Fibroblast of villous mesenchyme (primary cell): ENCODE data around the gene CHRNB2. TPM values are rescaled to one million over a fixed set of nuclear protein-coding genes. Genes with fewer than 3 reads are reported as not detected.

Experiments used
- DNase-seq: peaks from one replicate; pipeline ENCODE4 v3.0.0-alpha.2; 2010; ENCODE audit warnings: low read depth
- H3K4me3 ChIP-seq: 2 replicates; pipeline ENCODE4 v1.5.1; 2011; ENCODE audit warnings: low read depth, mild to moderate bottlenecking, low read length
- total RNA-seq: library from RNA; depleted of rRNA; stranded (reverse); fragments of >200 nt; gene quantifications from 2 replicates; pipeline ENCODE4 v1.2.3, GENCODE V29; 2012
- TF ChIP-seq, protein P1 (sequence below): IDR thresholded peaks from 2 replicates; pipeline ENCODE4 v1.5.1; 2012; ENCODE audit warnings: low read depth, mild to moderate bottlenecking, low read length; ENCODE audit not compliant: insufficient read depth

CHRNB2 gene
- total RNA-seq, 1 donor, result not detected

DNA sequence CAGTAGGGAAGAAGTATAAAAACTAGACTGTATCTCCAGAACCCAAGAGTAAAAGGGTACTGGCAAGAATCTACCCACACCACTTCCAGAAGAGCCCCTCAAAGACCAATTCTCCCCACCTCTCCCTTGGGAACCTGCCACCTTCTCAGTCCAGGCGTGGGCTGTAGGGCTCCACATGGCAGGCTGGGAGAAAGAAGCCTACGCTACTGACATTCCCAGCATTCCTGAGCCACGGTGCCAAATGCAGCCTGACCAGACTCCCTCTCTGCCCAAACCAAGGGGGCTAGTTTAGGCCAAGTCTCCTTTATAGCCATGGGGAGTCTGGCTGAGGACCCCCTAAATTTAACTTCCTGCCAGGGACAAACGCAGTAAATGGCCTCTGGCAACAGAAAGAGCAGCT, 11.2 kb upstream of the CHRNB2 start:
- TF ChIP-seq, protein P1, sequence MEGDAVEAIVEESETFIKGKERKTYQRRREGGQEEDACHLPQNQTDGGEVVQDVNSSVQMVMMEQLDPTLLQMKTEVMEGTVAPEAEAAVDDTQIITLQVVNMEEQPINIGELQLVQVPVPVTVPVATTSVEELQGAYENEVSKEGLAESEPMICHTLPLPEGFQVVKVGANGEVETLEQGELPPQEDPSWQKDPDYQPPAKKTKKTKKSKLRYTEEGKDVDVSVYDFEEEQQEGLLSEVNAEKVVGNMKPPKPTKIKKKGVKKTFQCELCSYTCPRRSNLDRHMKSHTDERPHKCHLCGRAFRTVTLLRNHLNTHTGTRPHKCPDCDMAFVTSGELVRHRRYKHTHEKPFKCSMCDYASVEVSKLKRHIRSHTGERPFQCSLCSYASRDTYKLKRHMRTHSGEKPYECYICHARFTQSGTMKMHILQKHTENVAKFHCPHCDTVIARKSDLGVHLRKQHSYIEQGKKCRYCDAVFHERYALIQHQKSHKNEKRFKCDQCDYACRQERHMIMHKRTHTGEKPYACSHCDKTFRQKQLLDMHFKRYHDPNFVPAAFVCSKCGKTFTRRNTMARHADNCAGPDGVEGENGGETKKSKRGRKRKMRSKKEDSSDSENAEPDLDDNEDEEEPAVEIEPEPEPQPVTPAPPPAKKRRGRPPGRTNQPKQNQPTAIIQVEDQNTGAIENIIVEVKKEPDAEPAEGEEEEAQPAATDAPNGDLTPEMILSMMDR, result no peak
- no peak for DNase-seq
- peak overlapping the region; percentile 74 for H3K4me3 ChIP-seq

GRCh38 chr1:154557248-154557938, 10.2 kb upstream of the CHRNB2 start:
- TF ChIP-seq, protein P1, result no peak
- DNase-seq, result no peak
- peak overlapping the region; percentile 74 for H3K4me3 ChIP-seq

DNA sequence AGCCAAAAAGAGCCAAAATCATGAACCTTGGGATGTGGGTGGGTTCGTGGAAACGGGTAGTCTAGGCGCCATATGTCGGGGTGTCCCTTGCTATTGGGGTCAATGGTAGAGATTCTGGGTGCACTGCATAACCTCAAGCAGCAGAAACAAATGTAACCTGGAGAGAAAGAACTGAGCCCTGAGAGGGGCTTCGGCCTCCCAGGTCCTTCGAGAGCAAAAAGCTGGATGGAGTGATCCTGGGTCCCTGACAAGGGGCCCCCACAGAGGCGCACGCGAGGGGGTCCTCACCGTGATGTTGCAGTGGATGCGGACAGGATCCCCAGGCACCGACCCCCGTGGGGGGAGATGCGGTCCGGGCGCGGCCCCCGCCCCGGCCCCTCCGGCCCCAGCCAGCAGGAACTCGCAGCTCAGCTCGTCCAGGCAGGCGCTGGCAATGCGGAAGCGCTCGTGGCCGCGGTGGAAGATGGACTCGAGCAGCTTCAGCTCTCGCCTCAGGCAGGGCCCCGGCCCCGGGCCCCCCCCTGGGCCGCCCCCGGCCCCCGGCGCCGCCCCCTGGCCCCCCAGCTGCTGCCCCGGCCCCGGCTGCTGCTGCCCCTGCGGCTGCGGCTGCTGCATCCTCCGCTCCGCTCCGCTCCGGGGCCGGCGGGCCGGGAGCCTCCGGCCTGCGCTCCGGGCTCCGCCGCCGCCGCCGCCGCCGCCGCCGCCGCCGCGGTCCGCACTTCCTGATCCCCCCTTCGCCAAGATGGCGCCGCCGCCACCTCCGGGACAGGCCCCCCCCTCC, 9.4 kb upstream of the CHRNB2 start, which contains the start of gene UBE2Q1:
Gene UBE2Q1 (minus strand): TSS at position 724 of the 781 bp plus-strand sequence. CDS start 109 bp downstream, at position 615.
- peak within 1 kb of the TSS; percentile 74 for H3K4me3 ChIP-seq
- TF ChIP-seq, protein P1, result no peak
- peak; percentile 39 for DNase-seq

DNA sequence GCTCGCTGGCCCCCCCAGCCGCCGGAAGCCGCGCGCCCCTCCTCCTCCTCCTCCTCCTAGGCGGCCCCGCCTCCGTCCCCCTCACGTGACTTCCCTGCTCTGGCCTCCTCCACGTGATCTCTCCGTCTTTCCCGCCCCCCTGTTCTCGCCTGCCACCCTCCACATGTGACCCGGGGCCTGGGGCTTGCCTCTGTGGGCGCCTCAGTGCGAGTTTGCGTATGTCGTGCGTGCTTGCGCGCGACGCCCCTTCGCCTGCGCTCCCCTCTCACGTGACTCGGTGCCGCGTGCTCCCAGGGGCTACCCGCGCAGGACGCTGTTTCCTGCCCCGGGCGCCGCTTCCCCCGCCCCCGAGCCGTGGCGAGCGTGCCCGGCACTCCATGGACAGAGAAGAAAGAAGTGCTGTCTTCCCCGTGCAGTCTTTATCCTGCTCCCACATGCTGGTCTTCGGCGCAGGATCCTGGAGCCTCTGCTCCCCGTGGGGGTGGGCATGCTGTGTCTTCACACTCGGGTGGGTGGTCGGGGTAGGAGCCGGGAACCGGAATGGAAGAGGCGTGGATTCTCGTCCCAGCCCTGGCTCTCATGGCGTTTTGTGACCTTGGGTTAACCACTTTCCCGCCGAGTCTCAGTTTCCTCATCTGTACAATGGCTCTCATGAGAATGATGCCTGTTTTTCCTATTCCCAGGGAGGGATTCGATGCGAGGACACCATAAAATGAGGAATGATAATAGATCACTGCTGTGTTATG, 8.7 kb upstream of the CHRNB2 start:
- TF ChIP-seq, protein P1, result no peak
- DNase-seq, result peak; percentile 100

DNA sequence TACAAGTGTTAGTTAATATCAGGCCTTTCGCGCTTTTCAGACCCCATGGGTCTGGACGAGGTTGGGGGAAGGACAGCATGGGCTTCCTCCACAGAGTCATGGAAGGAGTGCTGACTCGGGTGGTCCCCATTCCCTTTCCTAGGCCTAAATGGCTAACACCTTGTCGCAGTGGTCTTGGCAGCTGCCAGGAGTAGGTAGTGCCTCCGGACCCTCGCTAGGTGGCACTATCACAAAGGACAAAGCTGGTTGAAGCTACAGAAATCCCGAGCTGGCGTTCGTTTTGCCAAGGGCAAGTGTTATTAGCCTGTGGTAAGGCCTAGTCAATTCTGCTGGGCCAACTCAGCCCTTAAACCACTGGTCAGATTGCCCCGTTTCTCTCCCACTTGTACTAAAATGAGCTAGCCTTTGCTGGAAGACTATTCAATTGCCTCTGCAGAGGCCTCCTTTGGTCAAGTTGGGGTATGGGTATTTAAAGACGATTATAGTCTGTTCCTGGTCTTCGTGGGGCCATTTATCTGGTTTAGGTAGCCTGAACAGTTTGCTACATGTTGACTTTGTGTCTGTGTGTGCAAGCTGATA, 8.0 kb upstream of the CHRNB2 start:
- TF ChIP-seq, protein P1, result peak; percentile 94
- H3K4me3 ChIP-seq, result peak overlapping the region; percentile 74
- peak; percentile 94 for DNase-seq

More for the DNA sequence above, 8.7 kb upstream of the CHRNB2 start:
- peak overlapping the region; percentile 74 for H3K4me3 ChIP-seq

DNA sequence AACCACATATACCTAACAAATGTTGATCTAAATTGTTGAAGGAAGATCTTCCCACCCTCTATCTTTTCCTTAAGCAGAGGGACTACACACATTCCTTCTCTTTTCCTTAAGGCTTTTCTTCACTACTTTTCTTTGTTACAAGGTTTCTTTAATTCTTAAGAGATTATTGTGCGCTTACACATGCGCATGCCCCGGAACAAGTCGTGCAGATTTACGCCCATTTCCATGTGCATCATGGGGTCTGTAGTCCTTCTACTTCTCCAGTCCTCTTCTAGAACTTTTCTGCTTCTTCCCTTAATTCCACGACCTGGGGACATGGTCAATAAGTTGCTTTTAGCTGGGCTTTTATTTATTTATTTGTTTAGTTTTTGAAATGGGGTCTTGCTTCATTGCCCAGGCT, 1.7 kb upstream of the CHRNB2 start:
- TF ChIP-seq, protein P1, result no peak
- no peak for DNase-seq
- H3K4me3 ChIP-seq, result no peak overlapping the region
